HG02938 (cell line): ENCODE measurements around the gene IGDCC3.

Experiments used
- ATAC-seq: cut with Tn5 transposase; IDR thresholded peaks from one replicate; pipeline ENCODE4 v1.9.1; 2021; ENCODE audit warnings: mild to moderate bottlenecking, moderate library complexity; ENCODE audit not compliant: unreplicated experiment

The IGDCC3 gene

GRCh38 chr15:65329288-65329983, 48.4 kb downstream of the IGDCC3 start:
- no peak for ATAC-seq

- no peak for ATAC-seq
These were observed 49.1 kb downstream of the IGDCC3 start for GRCh38 chr15:65328506-65329287.

GRCh38 chr15:65327651-65328393, 50.0 kb downstream of the IGDCC3 start:
- ATAC-seq = no peak

GRCh38 chr15:65326818-65327217, 51.0 kb downstream of the IGDCC3 start:
- no peak for ATAC-seq

- ATAC-seq = no peak
These were observed 51.7 kb downstream of the IGDCC3 start for GRCh38 chr15:65326117-65326526.

GRCh38 chr15:65323071-65323511, 54.7 kb downstream of the IGDCC3 start:
- ATAC-seq = no peak

- peak; percentile 51 for ATAC-seq
These were observed 58.9 kb downstream of the IGDCC3 start for GRCh38 chr15:65318870-65319356.

- ATAC-seq = no peak
These were observed 65.3 kb downstream of the IGDCC3 start for GRCh38 chr15:65312400-65312916.

GRCh38 chr15:65311760-65312159, 66.0 kb downstream of the IGDCC3 start:
- no peak for ATAC-seq

GRCh38 chr15:65310431-65311137, 67.2 kb downstream of the IGDCC3 start:
- ATAC-seq = no peak

- ATAC-seq = no peak
These were observed 67.9 kb downstream of the IGDCC3 start for GRCh38 chr15:65309882-65310418.

GRCh38 chr15:65307978-65308377, 69.8 kb downstream of the IGDCC3 start:
- ATAC-seq = no peak

- no peak for ATAC-seq
These were observed 71.3 kb downstream of the IGDCC3 start for GRCh38 chr15:65306551-65306950.

GRCh38 chr15:65305776-65306175, 72.0 kb downstream of the IGDCC3 start:
- no peak for ATAC-seq

GRCh38 chr15:65305150-65305758, 72.5 kb downstream of the IGDCC3 start:
- ATAC-seq = peak; percentile 46

- peak; percentile 56 for ATAC-seq
These were observed 73.2 kb downstream of the IGDCC3 start, which contains the start of gene RNU5B-1 for GRCh38 chr15:65304381-65305149. Gene RNU5B-1 (plus strand): TSS chr15:65304677.

- no peak for ATAC-seq
These were observed 74.0 kb downstream of the IGDCC3 start for GRCh38 chr15:65303687-65304380.

- ATAC-seq = no peak
These were observed 75.7 kb downstream of the IGDCC3 start for GRCh38 chr15:65302061-65302460.
